Kidney (tissue), 14 donors: ENCODE measurements around the gene TXNL4A. TPM values are rescaled to one million over a fixed set of nuclear protein-coding genes. Genes with fewer than 3 reads are reported as not detected.

Source experiments
- DNase-seq, 5 donors: peaks; one replicate each; pipeline ENCODE4 v3.0.0-alpha.2; 2013 to 2020
- FAIRE-seq: peaks from 2 replicates; lab custom pipeline; 2012; peaks lifted over from hg19 to GRCh38; lab: Jason Lieb, UNC
- H3K27ac ChIP-seq, 2 donors: one replicate each; pipeline ENCODE4 v1.7.0; 2013; ENCODE audit warnings: low read depth in 2 of 2, low read length in 2 of 2, inconsistent platforms in 1 of 2
- H3K27me3 ChIP-seq: one replicate; pipeline ENCODE4 v1.7.1; 2013; ENCODE audit warnings: low read length, inconsistent platforms; ENCODE audit not compliant: control insufficient read depth, insufficient read depth
- H3K36me3 ChIP-seq, 3 donors: one replicate each; pipeline versions ENCODE4 v1.7.0 to v1.7.1; 2013; ENCODE audit warnings: low read length in 3 of 3, control low read depth in 1 of 3, inconsistent platforms in 1 of 3; ENCODE audit not compliant: insufficient read depth in 3 of 3, control insufficient read depth in 2 of 3
- H3K4me1 ChIP-seq, 3 donors: one replicate each; pipeline versions ENCODE4 v1.7.0 to v1.7.1; 2013; ENCODE audit warnings: low read length in 3 of 3, inconsistent platforms in 1 of 3, low read depth in 1 of 3; ENCODE audit not compliant: control insufficient read depth in 2 of 3, insufficient read depth in 2 of 3
- H3K4me3 ChIP-seq, 3 donors: one replicate each; pipeline versions ENCODE4 v1.7.0 to v1.8.1; 2013; ENCODE audit warnings: low read length in 3 of 3, control low read depth in 1 of 3, inconsistent platforms in 1 of 3
- H3K9ac ChIP-seq, 3 donors: one replicate each; pipeline versions ENCODE4 v1.7.0 to v1.7.1; 2013; ENCODE audit warnings: low read length in 3 of 3, control low read depth in 1 of 3, inconsistent platforms in 1 of 3
- H3K9me3 ChIP-seq, 3 donors: one replicate each; pipeline versions ENCODE4 v1.7.0 to v1.7.1; 2013; ENCODE audit warnings: low read length in 3 of 3, control low read depth in 1 of 3, inconsistent platforms in 1 of 3; ENCODE audit not compliant: control insufficient read depth in 2 of 3, insufficient read depth in 1 of 3
- CTCF ChIP-seq: IDR thresholded peaks from 3 replicates; pipeline ENCODE4 v1.5.1; 2012; ENCODE audit warnings: mild to moderate bottlenecking, moderate library complexity, borderline replicate concordance; ENCODE audit not compliant: insufficient read depth; ENCODE audit errors: extremely low read depth
- intact Hi-C: fragments of 100-400 bp; cut with DNase I; formaldehyde crosslinking; loops from one replicate; pipeline ENCODE4 v1.11.1; 2022
- polyA plus RNA-seq: library from polyadenylated mRNA; stranded (reverse); fragments of 350-450 nt; fragmentation: Illumina TruSeq; extraction: RNeasy Lipid Tissue Mini Kit (QIAGEN cat#74804); gene quantifications from one replicate; pipeline ENCODE4 v1.2.3, GENCODE V29; 2014; ENCODE audit warnings: low read depth, low replicate concordance; ENCODE audit not compliant: insufficient read depth
- total RNA-seq: library from RNA; stranded (reverse); fragmentation: NEBNext Ultra II Directional; extraction: Animal tissue kit (Norgen Biotek cat#: 25700); gene quantifications from one replicate; pipeline ENCODE4 v1.2.1, GENCODE V29; 2021
- donor health status: control.
- donor health status: control.
- donor health status: control.
- donor health status: control.
- donor health status: control.
- donor health status: DM: yes; HTN: yes; CAD: no.
- donor health status: Normal renal cell carcinoma (clear cell type).

TXNL4A gene
- total and polyA plus RNA-seq, 2 donors from 2014 or later: 76.7 to 178 TPM

GRCh38 chr18:79949697-79950487, 38.5 kb downstream of the TXNL4A start:
- DNase-seq: peak in 3 of 5 donors; percentile 43 to 72 (median 69)
- intact Hi-C loops: no loop called here
- peaks cover 0 to 16% (median 0%) of the 10 kb centered on the region in 3 donors for H3K36me3 ChIP-seq
- TF ChIP-seq CTCF: no peak
- no peak for FAIRE-seq
- H3K9me3 ChIP-seq: no peaks in the 10 kb centered on the region
- H3K27me3 ChIP-seq: no peaks in the 10 kb centered on the region
- H3K9ac ChIP-seq: peak overlapping the region; percentile 32 to 92 (median 82)
- H3K4me3 ChIP-seq: peak overlapping the region; percentile 54 to 84 (median 83)
- H3K27ac ChIP-seq: peak overlapping the region; percentile 83 to 84
- H3K4me1 ChIP-seq: peaks cover 0 to 43% (median 37%) of the 10 kb centered on the region in 3 donors

- FAIRE-seq (no peak), DNase-seq (peak in 2 of 5 donors; percentile 31 to 56)
- peak overlapping the region in 1 of 3 donors; percentile 82 for H3K9ac ChIP-seq
- intact Hi-C loops: no loop called here
- peak overlapping the region; percentile 39 to 74 for H3K27ac ChIP-seq
- no peaks in the 10 kb centered on the region for H3K9me3 ChIP-seq
- H3K4me1 ChIP-seq: peaks cover 0 to 39% (median 36%) of the 10 kb centered on the region in 3 donors
- peak overlapping the region in 2 of 3 donors; percentile 9 to 84 for H3K4me3 ChIP-seq
- peaks cover 0 to 16% (median 0%) of the 10 kb centered on the region in 3 donors for H3K36me3 ChIP-seq
- TF ChIP-seq CTCF: no peak
- H3K27me3 ChIP-seq: no peaks in the 10 kb centered on the region
These were observed 39.5 kb downstream of the TXNL4A start for GRCh38 chr18:79948719-79949411.

- Histone ChIP-seq H3K4me3 (peak overlapping the region in 1 of 3 donors; percentile 1), H3K9me3 (no peaks in the 10 kb centered on the region), H3K27ac (peak overlapping the region; percentile 39 to 74), H3K4me1 (peaks cover 0 to 39% (median 36%) of the 10 kb centered on the region in 3 donors), H3K9ac (no peak overlapping the region), H3K36me3 (peaks cover 0 to 19% (median 2%) of the 10 kb centered on the region in 3 donors), H3K27me3 (no peaks in the 10 kb centered on the region)
- DNase-seq (peak in 2 of 5 donors; percentile 25 to 59), FAIRE-seq (no peak)
- intact Hi-C loops: no loop called here
- TF ChIP-seq CTCF: no peak
These were observed 40.3 kb downstream of the TXNL4A start for GRCh38 chr18:79947881-79948610.
